Esophagus squamous epithelium (tissue), 5 donors: ENCODE results near the gene AKR1D1. TPM values are rescaled to one million over a fixed set of nuclear protein-coding genes. Genes with fewer than 3 reads are reported as not detected.

Source experiments
- DNase-seq: peaks from one replicate; lab custom pipeline; 2025; lab: John Stamatoyannopoulos, UW
- H3K27ac ChIP-seq, 4 donors: fragments of 200-600 bp; sonication (generic); one replicate each; pipeline ENCODE4 v1.5.1; 2016 to 2019; ENCODE audit warnings: mild to moderate bottlenecking in 1 of 4
- H3K27me3 ChIP-seq, 4 donors: fragments of 200-600 bp; sonication (generic); 1 replicate in 3 of 4; 2 replicates in 1 of 4; pipeline versions ENCODE4 v1.5.1 to v1.6.0; 2017 to 2021; ENCODE audit warnings: antibody characterized with exemption in 1 of 4
- H3K36me3 ChIP-seq, 3 donors: fragments of 200-600 bp; sonication (generic); one replicate each; pipeline ENCODE4 v1.5.1; 2016 to 2019
- H3K4me1 ChIP-seq, 3 donors: fragments of 200-600 bp; sonication (generic); one replicate each; pipeline ENCODE4 v1.5.1; 2017 to 2019
- H3K4me3 ChIP-seq, 4 donors: fragments of 200-600 bp; sonication (generic); 1 replicate in 3 of 4; 2 replicates in 1 of 4; pipeline ENCODE4 v1.5.1; 2016 to 2019; ENCODE audit warnings: mild to moderate bottlenecking in 2 of 4, moderate library complexity in 1 of 4
- H3K9me3 ChIP-seq, 3 donors: fragments of 200-600 bp; sonication (generic); one replicate each; pipeline ENCODE4 v1.5.1; 2016 to 2019
- POLR2A ChIP-seq, 4 donors: fragments of 450-650 bp; IDR thresholded peaks; one replicate each; pipeline ENCODE4 v1.6.1; 2017; ENCODE audit warnings: antibody characterized with exemption in 4 of 4, mild to moderate bottlenecking in 4 of 4, moderate library complexity in 3 of 4
- WGBS, 2 donors: methylation state at CpG; one replicate each; pipeline ENCODE4 v1.1.5; 2018; 5-methylcytosine and 5-hydroxymethylcytosine counted together
- intact Hi-C: fragments of 100-400 bp; cut with DNase I; formaldehyde crosslinking; loops from one replicate; pipeline ENCODE4 v1.15.0; 2022
- total RNA-seq, 4 donors: library from RNA; depleted of rRNA; stranded (reverse); fragments of >200 nt; gene quantifications; one replicate each; pipeline ENCODE4 v1.1.0, GENCODE V29; 2016
- TF ChIP-seq, protein P1 (sequence below), 6 experiments: fragments of 450-650 bp in 4 of 6; fragments of 200-600 bp in 2 of 6; sonication (generic) in 2 of 6; IDR thresholded peaks; one replicate each; pipeline ENCODE4 v1.5.1; 2016 to 2019; ENCODE audit warnings: antibody characterized with exemption in 6 of 6, mild to moderate bottlenecking in 4 of 6, moderate library complexity in 4 of 6
- donor health status: DM: yes; HTN: yes; CAD: no.

AKR1D1 gene
- total RNA-seq, 4 donors from 2014 or later, result not detected

DNA sequence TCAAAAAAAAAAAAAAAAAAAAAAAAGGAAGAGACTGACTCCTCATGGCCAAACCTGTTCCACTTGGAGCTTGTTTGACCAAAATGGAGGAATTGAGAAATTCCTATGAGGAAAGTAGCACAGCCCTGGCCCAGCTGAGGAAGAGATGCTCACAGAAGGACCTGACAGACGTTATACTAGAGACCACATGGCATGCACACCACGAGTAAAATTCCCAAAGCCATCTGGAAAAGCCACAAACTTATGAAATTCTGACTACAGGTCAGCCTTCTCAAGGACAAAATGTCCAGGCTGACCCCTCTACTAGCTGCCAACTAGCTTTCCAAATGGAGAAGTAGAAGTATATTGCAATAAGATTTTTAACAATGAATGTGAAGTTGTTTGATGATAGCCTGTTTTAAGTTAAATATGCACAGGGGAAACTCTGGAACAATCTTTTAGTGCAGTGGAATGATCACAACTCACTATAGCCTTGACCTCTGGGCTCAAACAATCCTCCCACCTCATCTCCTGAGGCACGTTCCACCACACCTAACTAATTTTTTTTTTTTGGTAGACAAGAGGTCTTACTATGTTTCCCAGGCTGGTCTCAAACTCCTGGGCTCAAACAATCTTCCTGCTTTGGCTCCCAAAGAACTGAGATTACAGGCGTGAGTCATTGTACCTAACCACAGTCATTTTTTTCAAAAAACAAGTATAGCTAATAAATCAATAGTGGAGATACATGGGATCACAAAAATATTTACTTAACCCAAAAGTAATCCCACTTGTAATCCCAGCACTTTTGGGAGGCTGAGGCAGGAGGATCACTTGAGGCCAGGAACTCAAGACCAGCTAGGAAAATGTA, 75.7 kb downstream of the AKR1D1 start:
- no peak for DNase-seq
- Histone ChIP-seq H3K4me1 (no peaks in the 10 kb centered on the region), H3K4me3 (no peak overlapping the region), H3K27ac (no peak overlapping the region), H3K9me3 (no peaks in the 10 kb centered on the region), H3K36me3 (no peaks in the 10 kb centered on the region), H3K27me3 (no peaks in the 10 kb centered on the region)
- 43 to 50% methylated on average over 4 of the region's 4 CpGs for WGBS, 2 donors
- intact Hi-C loops, result no loop called here
- TF ChIP-seq, protein P1, sequence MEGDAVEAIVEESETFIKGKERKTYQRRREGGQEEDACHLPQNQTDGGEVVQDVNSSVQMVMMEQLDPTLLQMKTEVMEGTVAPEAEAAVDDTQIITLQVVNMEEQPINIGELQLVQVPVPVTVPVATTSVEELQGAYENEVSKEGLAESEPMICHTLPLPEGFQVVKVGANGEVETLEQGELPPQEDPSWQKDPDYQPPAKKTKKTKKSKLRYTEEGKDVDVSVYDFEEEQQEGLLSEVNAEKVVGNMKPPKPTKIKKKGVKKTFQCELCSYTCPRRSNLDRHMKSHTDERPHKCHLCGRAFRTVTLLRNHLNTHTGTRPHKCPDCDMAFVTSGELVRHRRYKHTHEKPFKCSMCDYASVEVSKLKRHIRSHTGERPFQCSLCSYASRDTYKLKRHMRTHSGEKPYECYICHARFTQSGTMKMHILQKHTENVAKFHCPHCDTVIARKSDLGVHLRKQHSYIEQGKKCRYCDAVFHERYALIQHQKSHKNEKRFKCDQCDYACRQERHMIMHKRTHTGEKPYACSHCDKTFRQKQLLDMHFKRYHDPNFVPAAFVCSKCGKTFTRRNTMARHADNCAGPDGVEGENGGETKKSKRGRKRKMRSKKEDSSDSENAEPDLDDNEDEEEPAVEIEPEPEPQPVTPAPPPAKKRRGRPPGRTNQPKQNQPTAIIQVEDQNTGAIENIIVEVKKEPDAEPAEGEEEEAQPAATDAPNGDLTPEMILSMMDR (IDR thresholded peaks at IDR 0.05), result no peak
- TF ChIP-seq POLR2A (IDR thresholded peaks at IDR 0.05), result no peak

DNA sequence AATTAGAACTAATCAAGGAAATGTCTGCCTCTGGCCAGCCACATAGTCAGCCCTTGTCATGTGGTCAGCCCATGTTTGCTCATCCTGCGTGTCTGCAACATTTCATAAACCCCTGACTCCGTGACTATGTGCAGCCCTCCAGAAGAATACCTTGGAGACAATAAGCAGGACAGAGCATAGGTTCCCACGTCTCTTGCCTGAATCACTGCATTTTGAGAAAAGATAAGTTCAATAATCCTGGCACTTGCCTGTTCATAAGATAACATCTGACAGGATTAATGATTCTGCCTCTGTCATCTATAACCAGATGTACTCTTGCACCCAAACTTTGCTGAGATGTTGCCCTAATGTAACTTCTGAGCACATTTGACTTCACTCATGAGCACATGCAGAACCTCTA, 78.4 kb downstream of the AKR1D1 start:
- H3K4me1 ChIP-seq, result no peaks in the 10 kb centered on the region
- intact Hi-C loops, result no loop called here
- H3K27ac ChIP-seq, result no peak overlapping the region
- no peaks in the 10 kb centered on the region for H3K36me3 ChIP-seq
- H3K4me3 ChIP-seq, result no peak overlapping the region
- H3K9me3 ChIP-seq, result no peaks in the 10 kb centered on the region
- no peak for TF ChIP-seq POLR2A (IDR thresholded peaks at IDR 0.05)
- TF ChIP-seq, protein P1 (IDR thresholded peaks at IDR 0.05), result no peak
- no peaks in the 10 kb centered on the region for H3K27me3 ChIP-seq
- no peak for DNase-seq
- 65 to 82% methylated on average over 3 of the region's 3 CpGs for WGBS, 2 donors

DNA sequence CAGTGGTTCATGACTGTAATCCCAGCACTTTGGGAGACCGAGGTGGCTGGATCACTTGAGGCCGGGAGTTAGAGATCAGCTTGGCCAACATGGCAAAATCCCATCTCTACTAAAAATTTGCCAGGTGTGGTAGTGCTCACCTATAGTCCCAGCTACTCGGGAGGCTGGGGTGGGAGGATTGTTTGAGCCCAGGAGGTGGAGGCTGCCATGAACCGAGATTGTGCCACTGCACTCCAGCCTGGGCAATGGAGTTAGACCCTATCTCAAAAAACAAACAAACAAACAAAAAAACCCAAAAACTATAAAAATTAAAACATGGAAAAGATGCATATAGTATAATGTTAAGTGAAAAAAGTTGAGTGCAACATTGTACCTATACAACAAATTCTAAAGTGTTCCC, 81.4 kb downstream of the AKR1D1 start:
- 64 to 84% methylated on average over 4 of the region's 4 CpGs for WGBS, 2 donors
- DNase-seq, result no peak
- Histone ChIP-seq H3K27ac (no peak overlapping the region), H3K9me3 (no peaks in the 10 kb centered on the region), H3K4me1 (peaks cover 0 to 5% (median 0%) of the 10 kb centered on the region in 3 donors), H3K4me3 (no peak overlapping the region), H3K36me3 (no peaks in the 10 kb centered on the region), H3K27me3 (no peaks in the 10 kb centered on the region)
- intact Hi-C loops, result no loop called here
- no peak for TF ChIP-seq POLR2A (IDR thresholded peaks at IDR 0.05)
- TF ChIP-seq, protein P1 (IDR thresholded peaks at IDR 0.05), result no peak

DNA sequence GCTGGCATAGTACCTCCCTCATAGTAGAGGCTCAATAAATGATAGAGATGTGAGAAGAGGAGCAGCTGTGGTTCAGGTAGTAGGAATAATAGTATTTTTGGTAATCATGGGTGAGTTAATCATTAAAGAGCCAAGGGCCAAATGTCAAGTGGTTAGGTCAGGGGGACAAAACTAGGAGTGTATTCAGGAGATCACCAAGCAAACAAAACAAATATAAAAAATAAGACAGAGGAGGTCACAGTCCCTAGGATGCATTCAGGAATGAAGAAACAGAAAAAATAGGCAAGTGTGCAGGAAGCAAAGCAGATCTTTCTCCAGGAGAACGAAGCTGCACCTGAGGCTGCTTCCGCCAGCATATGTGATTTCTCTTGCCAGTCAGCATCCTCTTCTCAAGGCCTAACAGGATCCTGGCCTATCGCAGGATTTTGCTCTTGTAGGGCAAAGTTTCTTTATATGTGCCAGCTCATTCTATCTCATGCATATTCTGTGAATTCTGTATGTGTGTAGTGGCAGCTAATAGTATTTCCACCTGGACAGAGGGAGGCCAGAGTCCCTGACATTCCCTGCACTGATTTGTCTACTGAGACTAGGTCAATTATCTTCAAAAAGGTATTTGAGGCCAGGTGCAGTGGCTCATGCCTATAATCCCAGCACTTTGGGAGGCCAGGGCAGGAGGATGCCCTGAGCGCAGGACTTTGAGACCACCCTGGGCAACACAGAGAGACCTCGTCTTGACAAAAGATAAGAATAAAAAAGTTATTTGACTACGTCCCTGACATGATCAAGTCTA, 82.7 kb downstream of the AKR1D1 start:
- H3K36me3 ChIP-seq, result no peaks in the 10 kb centered on the region
- no peaks in the 10 kb centered on the region for H3K27me3 ChIP-seq
- H3K4me1 ChIP-seq, result peaks cover 0 to 5% (median 0%) of the 10 kb centered on the region in 3 donors
- H3K9me3 ChIP-seq, result no peaks in the 10 kb centered on the region
- intact Hi-C loops, result no loop called here
- H3K27ac ChIP-seq, result no peak overlapping the region
- H3K4me3 ChIP-seq, result no peak overlapping the region
- 82 to 87% methylated on average over 6 of the region's 6 CpGs for WGBS, 2 donors
- no peak for DNase-seq
- TF ChIP-seq, protein P1 (IDR thresholded peaks at IDR 0.05), result no peak
- TF ChIP-seq POLR2A (IDR thresholded peaks at IDR 0.05), result no peak
